PC-3 (cell line): ENCODE results near the gene THAP2. TPM values are rescaled to one million over a fixed set of nuclear protein-coding genes. Genes with fewer than 3 reads are reported as not detected.

Experiments used
- ATAC-seq: fragments of 200-7000 bp; cut with Tn5 transposase; 2 replicates; pipeline ENCODE4 v1.9.1; 2020; ENCODE audit warnings: mild to moderate bottlenecking, moderate library complexity
- BruUV-seq: library from RNA; stranded (reverse); fragments of 400-500 nt; replicated peaks from 2 replicates; lab custom pipeline; 2021; lab: Mats Ljungman, UMichigan
- CTCF ChIA-PET: fragments of 300-600 bp; sonication (Branson Sonifier 250); formaldehyde crosslinking; loops from one replicate; lab custom pipeline; 2022; ENCODE audit warnings: antibody characterized with exemption; lab: Charles Lee
- POLR2A ChIA-PET: fragments of 300-600 bp; sonication (Branson Sonifier 250); formaldehyde crosslinking; loops from one replicate; lab custom pipeline; 2022; ENCODE audit warnings: antibody characterized with exemption; ENCODE audit not compliant: unreplicated experiment; lab: Charles Lee
- DNase-seq: peaks from one replicate; pipeline ENCODE4 v3.0.0-alpha.2; 2015
- H2AFZ ChIP-seq: fragments of 300-600 bp; sonication (generic); 2 replicates; pipeline ENCODE4 v1.6.0; 2016; ENCODE audit warnings: antibody characterized with exemption, low read length
- H3F3A ChIP-seq: fragments of 300-600 bp; sonication (generic); one replicate; pipeline ENCODE4 v1.6.0; 2017; ENCODE audit warnings: antibody characterized with exemption, low read length, control low read depth, mild to moderate bottlenecking; ENCODE audit not compliant: unreplicated experiment
- H3K27ac ChIP-seq: fragments of 300-600 bp; sonication (generic); 2 replicates; pipeline ENCODE4 v1.5.1; 2016; ENCODE audit warnings: mild to moderate bottlenecking, low read length
- H3K27me3 ChIP-seq: fragments of 300-600 bp; sonication (generic); 2 replicates; pipeline ENCODE4 v1.6.1; 2016; ENCODE audit warnings: low read length, mixed read lengths
- H3K36me3 ChIP-seq: fragments of 300-600 bp; sonication (generic); 2 replicates; pipeline ENCODE4 v1.6.1; 2016; ENCODE audit warnings: low read depth, mixed run types, low read length, mixed read lengths
- H3K4me1 ChIP-seq: fragments of 300-600 bp; sonication (generic); 2 replicates; pipeline ENCODE4 v1.5.1; 2016; ENCODE audit warnings: low read length; ENCODE audit not compliant: insufficient read depth
- H3K4me2 ChIP-seq: fragments of 300-600 bp; sonication (generic); 2 replicates; pipeline ENCODE4 v1.6.0; 2016; ENCODE audit warnings: low read length
- H3K4me3 ChIP-seq: fragments of 300-600 bp; sonication (generic); 2 replicates; pipeline ENCODE4 v1.5.1; 2016; ENCODE audit warnings: mild to moderate bottlenecking, low read length, mixed read lengths
- H3K79me2 ChIP-seq: fragments of 300-600 bp; sonication (generic); 2 replicates; pipeline ENCODE4 v1.6.1; 2017; ENCODE audit warnings: low read length, mixed read lengths
- H3K9ac ChIP-seq: fragments of 300-600 bp; sonication (generic); 2 replicates; pipeline ENCODE4 v1.6.0; 2016; ENCODE audit warnings: mild to moderate bottlenecking, low read length
- H3K9me2 ChIP-seq: fragments of 300-600 bp; sonication (generic); replicated peaks from 2 replicates; pipeline ENCODE4 v1.6.1; 2016; ENCODE audit warnings: mixed run types, low read length, mixed read lengths
- H3K9me3 ChIP-seq: fragments of 300-600 bp; sonication (generic); 2 replicates; pipeline ENCODE4 v1.6.1; 2016; ENCODE audit warnings: low read length, mixed read lengths
- H4K20me1 ChIP-seq: fragments of 300-600 bp; sonication (generic); 2 replicates; pipeline ENCODE4 v1.6.1; 2016; ENCODE audit warnings: low read length, mixed read lengths
- CTCF ChIP-seq: fragments of 300-600 bp; sonication (generic); conservative IDR thresholded peaks from 2 replicates; pipeline ENCODE4 v1.5.1; 2017; ENCODE audit warnings: antibody characterized with exemption, low read depth, mild to moderate bottlenecking, low read length
- EZH2 ChIP-seq: fragments of 300-600 bp; sonication (generic); IDR thresholded peaks from one replicate; pipeline ENCODE4 v1.6.1; 2017; ENCODE audit warnings: antibody characterized with exemption, mild to moderate bottlenecking, low read length; ENCODE audit not compliant: unreplicated experiment
- EZH2phosphoT487 ChIP-seq: fragments of 300-600 bp; sonication (generic); IDR thresholded peaks from 2 replicates; pipeline ENCODE4 v1.6.1; 2018; ENCODE audit warnings: mild to moderate bottlenecking, antibody characterized with exemption, low read length, borderline replicate concordance
- intact Hi-C: fragments of 100-400 bp; cut with micrococcal nuclease; formaldehyde crosslinking; loops from 2 replicates; pipeline ENCODE4 v1.9.0; 2023
- total RNA-seq: library from RNA; depleted of rRNA; stranded (reverse); fragments of >200 nt; gene quantifications from 2 replicates; pipeline ENCODE4 v1.2.3, GENCODE V29; 2014

Gene THAP2
- total RNA-seq, 1 experiment from 2014 or later = 1.2 TPM

- TF ChIP-seq EZH2phosphoT487 (no peak), EZH2 (no peak), CTCF (no peak)
- Histone ChIP-seq H3K4me1 (no peaks in the 10 kb centered on the region), H3K4me3 (no peak overlapping the region), H3K4me2 (no peak overlapping the region), H3F3A (no peaks in the 10 kb centered on the region), H3K36me3 (peaks cover 52% of the 10 kb centered on the region), H2AFZ (no peak overlapping the region), H3K9me3 (no peaks in the 10 kb centered on the region), H3K9me2 (no peaks in the 10 kb centered on the region), H3K79me2 (peaks cover 6% of the 10 kb centered on the region; the same call in 1 of the 2 replicates), H3K27ac (no peak overlapping the region), H4K20me1 (no peaks in the 10 kb centered on the region), H3K9ac (no peak overlapping the region), H3K27me3 (no peaks in the 10 kb centered on the region)
- no TSS peak for BruUV-seq
- intact Hi-C loops = no loop called here
- ChIA-PET POLR2A (no interaction called here), CTCF (no interaction called here)
- DNase-seq = no peak
- no peak for ATAC-seq
These were observed 21.8 kb upstream of the THAP2 start for GRCh38 chr12:71642264-71642663.

GRCh38 chr12:71645268-71645667, 18.8 kb upstream of the THAP2 start:
- no TSS peak for BruUV-seq
- Histone ChIP-seq H3K9me2 (no peaks in the 10 kb centered on the region), H3K36me3 (peaks cover 53% of the 10 kb centered on the region), H2AFZ (no peak overlapping the region), H3K4me1 (peaks cover 17% of the 10 kb centered on the region), H3K79me2 (peaks cover 22% of the 10 kb centered on the region), H3F3A (no peaks in the 10 kb centered on the region), H3K27ac (no peak overlapping the region), H3K9ac (no peak overlapping the region), H3K27me3 (no peaks in the 10 kb centered on the region), H3K4me2 (no peak overlapping the region), H3K9me3 (no peaks in the 10 kb centered on the region), H3K4me3 (no peak overlapping the region), H4K20me1 (0 out of 2 replicates have a peak, but pooled peaks cover 8% of the 10 kb centered on the region)
- CTCF ChIA-PET = no interaction called here
- no peak for TF ChIP-seq EZH2
- TF ChIP-seq EZH2phosphoT487 = no peak
- TF ChIP-seq CTCF = no peak
- intact Hi-C loops = no loop called here
- DNase-seq = no peak
- ATAC-seq = no peak
- POLR2A ChIA-PET = no interaction called here

GRCh38 chr12:71646512-71646911, 17.6 kb upstream of the THAP2 start:
- intact Hi-C loops = no loop called here
- DNase-seq (no peak), ATAC-seq (no peak)
- H3K27me3 ChIP-seq = no peaks in the 10 kb centered on the region
- TF ChIP-seq CTCF (no peak), EZH2phosphoT487 (no peak), EZH2 (no peak)
- no TSS peak for BruUV-seq
- no peaks in the 10 kb centered on the region for H3K9me3 ChIP-seq
- no peak overlapping the region for H3K4me3 ChIP-seq
- CTCF ChIA-PET = no interaction called here
- no peak overlapping the region for H2AFZ ChIP-seq
- peaks cover 35% of the 10 kb centered on the region for H3K79me2 ChIP-seq
- peaks cover 51% of the 10 kb centered on the region for H3K36me3 ChIP-seq
- POLR2A ChIA-PET = no interaction called here
- no peak overlapping the region for H3K4me2 ChIP-seq
- H3K4me1 ChIP-seq = peaks cover 17% of the 10 kb centered on the region
- no peak overlapping the region for H3K9ac ChIP-seq
- H3F3A ChIP-seq = no peaks in the 10 kb centered on the region
- H4K20me1 ChIP-seq = 0 out of 2 replicates have a peak, but pooled peaks cover 14% of the 10 kb centered on the region
- H3K27ac ChIP-seq = no peak overlapping the region
- no peaks in the 10 kb centered on the region for H3K9me2 ChIP-seq
